Measurements from ENCODE around the gene KRTAP1-3. TPM values are rescaled to one million over a fixed set of nuclear protein-coding genes. Genes with fewer than 3 reads are reported as not detected.
"Not testable (repeated sequence)": the region's sequence is repeated elsewhere in the genome, so short reads cannot be mapped to it uniquely, and the experiment has no call there.

Gene KRTAP1-3
- total RNA-seq, 3 donors from 2014 or later (not counting 1 experiment from before 2014, with no cell fraction given), result not detected

DNA sequence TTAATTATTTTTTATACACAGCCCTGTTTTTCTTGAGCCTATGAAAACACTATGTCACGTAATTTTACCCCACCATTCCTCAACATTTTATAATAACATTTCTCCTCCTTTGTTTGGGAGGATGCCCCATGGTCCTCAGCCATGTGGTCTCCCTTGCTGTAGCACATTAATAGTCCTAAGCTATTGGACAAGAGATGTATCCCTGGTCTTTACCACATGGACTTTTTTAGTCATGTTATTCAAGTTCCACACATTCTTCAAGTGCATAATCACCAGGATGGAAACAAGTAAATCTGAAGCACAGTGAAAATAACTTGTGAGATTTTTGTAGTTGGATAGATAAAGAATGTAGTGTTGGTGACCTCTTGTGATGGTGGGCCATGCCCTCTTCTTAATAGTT, 27.3 kb upstream of the KRTAP1-3 start:
- WGBS (ENCODE audit: insufficient coverage), result 100% methylated on average over 1 of the region's 1 CpG
- Mint-ChIP-seq H3K36me3 (no peaks in the 10 kb centered on the region), H3K27ac (no peak overlapping the region), H3K27me3 (ENCODE audit: low read depth in 2 of 2) (peaks cover 14 to 38% of the 10 kb centered on the region in 2 donors), H3K9me3 (peaks cover 2 to 3% of the 10 kb centered on the region in 2 donors), H3K4me3 (no peak overlapping the region), H3K4me1 (no peaks in the 10 kb centered on the region)
- Histone ChIP-seq H3K4me1 (ENCODE audit: control insufficient read depth, insufficient read depth, low read length) (no peaks in the 10 kb centered on the region), H3K36me3 (ENCODE audit: control insufficient read depth, insufficient read depth, low read length) (no peaks in the 10 kb centered on the region), H3K27ac (ENCODE audit: low read length) (no peak overlapping the region), H3K9me3 (ENCODE audit: control insufficient read depth, insufficient read depth, low read length) (no peaks in the 10 kb centered on the region), H3K27me3 (ENCODE audit: control insufficient read depth, insufficient read depth, low read length) (no peaks in the 10 kb centered on the region), H3K4me3 (ENCODE audit: low read length) (no peak overlapping the region)
- ATAC-seq (no peak), DNase-seq (no peak)
- intact Hi-C loops (cut with micrococcal nuclease), result no loop called here
- TF ChIP-seq, protein P1, sequence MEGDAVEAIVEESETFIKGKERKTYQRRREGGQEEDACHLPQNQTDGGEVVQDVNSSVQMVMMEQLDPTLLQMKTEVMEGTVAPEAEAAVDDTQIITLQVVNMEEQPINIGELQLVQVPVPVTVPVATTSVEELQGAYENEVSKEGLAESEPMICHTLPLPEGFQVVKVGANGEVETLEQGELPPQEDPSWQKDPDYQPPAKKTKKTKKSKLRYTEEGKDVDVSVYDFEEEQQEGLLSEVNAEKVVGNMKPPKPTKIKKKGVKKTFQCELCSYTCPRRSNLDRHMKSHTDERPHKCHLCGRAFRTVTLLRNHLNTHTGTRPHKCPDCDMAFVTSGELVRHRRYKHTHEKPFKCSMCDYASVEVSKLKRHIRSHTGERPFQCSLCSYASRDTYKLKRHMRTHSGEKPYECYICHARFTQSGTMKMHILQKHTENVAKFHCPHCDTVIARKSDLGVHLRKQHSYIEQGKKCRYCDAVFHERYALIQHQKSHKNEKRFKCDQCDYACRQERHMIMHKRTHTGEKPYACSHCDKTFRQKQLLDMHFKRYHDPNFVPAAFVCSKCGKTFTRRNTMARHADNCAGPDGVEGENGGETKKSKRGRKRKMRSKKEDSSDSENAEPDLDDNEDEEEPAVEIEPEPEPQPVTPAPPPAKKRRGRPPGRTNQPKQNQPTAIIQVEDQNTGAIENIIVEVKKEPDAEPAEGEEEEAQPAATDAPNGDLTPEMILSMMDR (IDR thresholded peaks at IDR 0.05), result no peak

DNA sequence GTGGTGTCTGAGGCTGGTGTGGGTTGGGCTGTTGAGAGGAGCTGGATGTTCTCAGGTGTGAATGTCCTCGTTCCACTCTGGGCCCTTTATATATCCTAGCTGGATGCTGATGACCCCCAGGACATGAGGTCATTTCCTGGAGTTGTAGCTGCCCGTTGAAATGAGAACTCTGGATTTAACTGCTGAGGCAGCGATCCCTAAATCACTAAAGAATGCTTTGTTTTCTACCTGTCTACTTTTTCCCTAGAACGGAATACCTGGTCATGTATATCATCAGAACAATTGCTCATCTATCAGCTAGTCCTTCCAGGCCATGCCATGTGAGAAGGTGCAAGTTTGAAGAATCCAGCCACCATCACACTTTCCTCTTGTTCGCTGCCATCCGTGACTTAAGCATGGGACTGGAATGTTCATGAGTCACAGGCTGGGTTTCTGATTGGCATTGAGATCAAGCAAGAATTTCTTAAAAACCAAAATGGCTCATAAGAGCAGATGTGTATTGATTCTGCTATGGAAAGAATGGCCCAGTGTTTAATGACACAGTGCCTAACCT, 25.5 kb upstream of the KRTAP1-3 start, which contains the start of gene KRTAP2-3:
TSS of gene KRTAP2-3 (minus strand) at position 63 of the 553 bp plus-strand sequence. CDS start 64 bp downstream, outside the sequence.
- no peak for DNase-seq
- ATAC-seq, result no peak
- Histone ChIP-seq H3K4me1 (ENCODE audit: control insufficient read depth, insufficient read depth, low read length) (no peaks in the 10 kb centered on the region), H3K27me3 (ENCODE audit: control insufficient read depth, insufficient read depth, low read length) (no peaks in the 10 kb centered on the region), H3K4me3 (ENCODE audit: low read length) (no peak within 1 kb of the TSS), H3K9me3 (ENCODE audit: control insufficient read depth, insufficient read depth, low read length) (no peaks in the 10 kb centered on the region), H3K27ac (ENCODE audit: low read length) (no peak within 1 kb of the TSS), H3K36me3 (ENCODE audit: control insufficient read depth, insufficient read depth, low read length) (no peaks in the 10 kb centered on the region)
- Mint-ChIP-seq H3K9me3 (peaks cover 2 to 3% of the 10 kb centered on the region in 2 donors), H3K36me3 (no peaks in the 10 kb centered on the region), H3K27me3 (ENCODE audit: low read depth in 2 of 2) (peaks cover 14 to 44% of the 10 kb centered on the region in 2 donors), H3K4me3 (no peak within 1 kb of the TSS), H3K27ac (no peak within 1 kb of the TSS), H3K4me1 (no peaks in the 10 kb centered on the region)
- intact Hi-C loops (cut with micrococcal nuclease), result no loop called here
- TF ChIP-seq, protein P1 (IDR thresholded peaks at IDR 0.05), result no peak
- 75% methylated on average over 6 of the region's 6 CpGs for WGBS (ENCODE audit: insufficient coverage)

DNA sequence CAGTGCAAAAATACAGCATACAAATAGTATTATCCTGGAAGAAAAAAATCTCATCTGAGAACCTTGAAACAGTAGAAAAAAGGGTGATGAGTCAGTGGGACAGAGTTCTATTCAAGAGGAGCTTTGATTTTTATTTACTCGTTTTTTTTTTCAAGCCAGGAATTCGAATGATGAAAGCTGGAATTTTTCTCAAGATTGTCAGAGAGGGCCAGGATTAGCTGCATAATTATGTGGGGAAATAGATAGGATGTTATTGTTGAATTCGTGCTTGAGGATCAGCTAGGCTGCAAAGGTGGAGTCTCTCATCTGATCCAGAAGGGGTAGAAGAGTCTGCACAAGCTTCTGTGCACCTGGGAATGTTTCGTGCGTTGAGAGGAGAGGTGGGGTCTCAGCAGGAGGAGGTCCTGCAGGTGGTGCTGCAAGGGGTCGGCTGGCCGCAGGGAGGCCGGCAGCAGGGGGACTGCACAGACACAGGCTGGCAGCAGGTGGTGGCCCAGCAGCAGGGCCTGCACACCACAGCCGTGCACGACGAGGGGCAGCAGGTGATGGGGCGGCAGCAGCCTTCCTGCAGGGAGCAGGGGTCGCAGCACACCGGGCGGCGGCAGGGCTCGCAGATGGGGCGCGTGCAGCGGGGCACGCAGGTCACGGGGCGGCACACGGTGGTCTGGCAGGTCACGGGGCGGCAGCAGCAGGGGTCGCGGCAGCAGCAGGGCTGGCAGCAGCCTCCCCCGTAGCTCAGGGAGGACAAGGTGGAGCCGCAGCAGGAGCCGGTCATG, 24.8 kb upstream of the KRTAP1-3 start:
- H3K27me3 ChIP-seq (ENCODE audit: control insufficient read depth, insufficient read depth, low read length); H3K9me3 ChIP-seq (ENCODE audit: control insufficient read depth, insufficient read depth, low read length); H3K27ac Mint-ChIP-seq; H3K4me3 Mint-ChIP-seq; H3K4me3 ChIP-seq (ENCODE audit: low read length); H3K4me1 Mint-ChIP-seq; H3K36me3 ChIP-seq (ENCODE audit: control insufficient read depth, insufficient read depth, low read length); DNase-seq; ATAC-seq; H3K36me3 Mint-ChIP-seq; H3K27ac ChIP-seq (ENCODE audit: low read length); H3K9me3 Mint-ChIP-seq; intact Hi-C loops (cut with micrococcal nuclease); H3K4me1 ChIP-seq (ENCODE audit: control insufficient read depth, insufficient read depth, low read length): not testable (repeated sequence)
- peaks cover 14 to 46% of the 10 kb centered on the region in 2 donors for H3K27me3 Mint-ChIP-seq (ENCODE audit: low read depth in 2 of 2)
- whole genome bisulfite sequencing (ENCODE audit: insufficient coverage), result 59% methylated on average over 11 of the region's 31 CpGs

DNA sequence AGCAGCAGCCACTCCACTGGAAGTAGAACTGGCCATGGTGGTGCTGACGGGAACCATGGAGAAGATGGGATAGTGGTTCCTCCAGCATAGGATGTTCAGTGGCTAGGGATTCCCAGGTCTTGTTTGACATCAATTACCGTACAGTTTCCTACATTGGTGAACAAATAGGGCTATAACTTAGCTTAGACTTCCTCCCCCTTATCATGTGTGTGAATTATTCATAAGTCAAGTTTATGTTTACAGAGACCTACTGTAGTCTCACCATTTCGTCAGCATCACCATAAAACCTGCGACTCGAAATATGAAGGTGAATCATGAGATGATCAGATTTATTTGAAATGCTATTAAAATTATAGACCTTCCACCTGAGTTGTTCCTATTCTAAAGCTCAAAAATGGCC, 24.1 kb upstream of the KRTAP1-3 start:
- H3K36me3 Mint-ChIP-seq, result no peaks in the 10 kb centered on the region
- no peak overlapping the region for H3K27ac Mint-ChIP-seq
- Histone ChIP-seq H3K27ac (ENCODE audit: low read length) (no peak overlapping the region), H3K27me3 (ENCODE audit: control insufficient read depth, insufficient read depth, low read length) (no peaks in the 10 kb centered on the region), H3K4me3 (ENCODE audit: low read length) (no peak overlapping the region), H3K9me3 (ENCODE audit: control insufficient read depth, insufficient read depth, low read length) (no peaks in the 10 kb centered on the region), H3K36me3 (ENCODE audit: control insufficient read depth, insufficient read depth, low read length) (no peaks in the 10 kb centered on the region), H3K4me1 (ENCODE audit: control insufficient read depth, insufficient read depth, low read length) (no peaks in the 10 kb centered on the region)
- H3K9me3 Mint-ChIP-seq, result peaks cover 2 to 3% of the 10 kb centered on the region in 2 donors
- peaks cover 14 to 53% of the 10 kb centered on the region in 2 donors for H3K27me3 Mint-ChIP-seq (ENCODE audit: low read depth in 2 of 2)
- WGBS (ENCODE audit: insufficient coverage), result 100% methylated on average over 1 of the region's 5 CpGs
- no peak for DNase-seq
- intact Hi-C loops (cut with micrococcal nuclease), result no loop called here
- TF ChIP-seq, protein P1 (IDR thresholded peaks at IDR 0.05), result no peak
- ATAC-seq, result no peak
- no peak overlapping the region for H3K4me3 Mint-ChIP-seq
- H3K4me1 Mint-ChIP-seq, result no peaks in the 10 kb centered on the region

Data from natural killer cell (primary cell).